H1 (cell line): ENCODE measurements around the gene OTOS. TPM values are rescaled to one million over a fixed set of nuclear protein-coding genes. Genes with fewer than 3 reads are reported as not detected.

ENCODE experiments used
- CTCF ChIA-PET: fragments of 300-600 bp; sonication (Branson Sonifier 250); formaldehyde crosslinking; loops from one replicate; lab custom pipeline; 2021; ENCODE audit not compliant: partially characterized antibody; lab: Charles Lee
- POLR2A ChIA-PET: fragments of 300-600 bp; sonication (Branson Sonifier 250); formaldehyde crosslinking; loops from one replicate; lab custom pipeline; 2021; ENCODE audit warnings: inconsistent platforms; ENCODE audit not compliant: partially characterized antibody; lab: Charles Lee
- DNase-seq, 2 experiments: peaks; one replicate each; pipeline versions ENCODE4 v3.0.0 to v3.0.0-alpha.2; 2010 to 2022; ENCODE audit warnings: low spot score in 2 of 2, low read depth in 1 of 2, mixed read lengths in 1 of 2
- FAIRE-seq: peaks from 2 replicates; lab custom pipeline; 2011; peaks lifted over from hg19 to GRCh38; lab: Jason Lieb, UNC
- H2AFZ ChIP-seq: 2 replicates; pipeline ENCODE4 v1.8.1; 2012; ENCODE audit warnings: low read length, inconsistent platforms
- H2AK5ac ChIP-seq: 2 replicates; pipeline ENCODE4 v1.6.1; 2013; ENCODE audit warnings: low read depth, low read length
- H2BK120ac ChIP-seq: replicated peaks from 2 replicates; pipeline ENCODE3; 2013; ENCODE audit warnings: low read depth, low read length, inconsistent platforms
- H2BK12ac ChIP-seq: 2 replicates; pipeline ENCODE4 v1.6.1; 2013; ENCODE audit warnings: low read depth, low read length
- H2BK15ac ChIP-seq: 2 replicates; pipeline ENCODE4 v1.6.1; 2013; ENCODE audit warnings: low read length
- H2BK20ac ChIP-seq: 2 replicates; pipeline ENCODE4 v1.6.1; 2013; ENCODE audit warnings: low read length
- H2BK5ac ChIP-seq: 2 replicates; pipeline ENCODE4 v1.6.1; 2013; ENCODE audit warnings: low read depth, low read length
- H3K14ac ChIP-seq: 2 replicates; pipeline ENCODE4 v1.6.1; 2013; ENCODE audit warnings: inconsistent platforms; ENCODE audit not compliant: insufficient read length
- H3K18ac ChIP-seq: 2 replicates; pipeline ENCODE4 v1.6.1; 2013; ENCODE audit warnings: low read length; ENCODE audit errors: extremely low read depth
- H3K23ac ChIP-seq: 2 replicates; pipeline ENCODE4 v1.6.1; 2013; ENCODE audit warnings: inconsistent platforms; ENCODE audit not compliant: insufficient read length
- H3K23me2 ChIP-seq: 2 replicates; pipeline ENCODE4 v1.6.1; 2013; ENCODE audit warnings: low read depth, low read length
- H3K27ac ChIP-seq: 2 replicates; pipeline ENCODE4 v1.6.1; 2011; ENCODE audit warnings: low read depth, low read length, inconsistent platforms
- H3K27me3 ChIP-seq, 4 experiments: replicated peaks in 1 of 4; 1 replicate in 1 of 4; 2 replicates in 3 of 4; pipeline versions ENCODE4 v1.6.1 to v1.8.1; 2011 to 2013; ENCODE audit warnings: low read length in 3 of 4, mild to moderate bottlenecking in 3 of 4, inconsistent platforms in 2 of 4, mixed read lengths in 2 of 4, moderate library complexity in 1 of 4; ENCODE audit not compliant: control insufficient read depth in 3 of 4, insufficient read depth in 3 of 4; ENCODE audit errors: extremely low read depth in 1 of 4
- H3K36me3 ChIP-seq, 4 experiments: 2 replicates each; pipeline versions ENCODE4 v1.6.1 to v1.8.1; 2011 to 2013; ENCODE audit warnings: mild to moderate bottlenecking in 4 of 4, low read length in 3 of 4, moderate library complexity in 2 of 4, control low read depth in 1 of 4, inconsistent platforms in 1 of 4; ENCODE audit not compliant: insufficient read depth in 4 of 4, control insufficient read depth in 2 of 4
- H3K4ac ChIP-seq: replicated peaks from 2 replicates; pipeline ENCODE3; 2013; ENCODE audit warnings: low read length, low read depth, mixed read lengths, inconsistent platforms; ENCODE audit not compliant: insufficient read length
- H3K4me1 ChIP-seq, 4 experiments: replicated peaks in 1 of 4; 1 replicate in 1 of 4; 2 replicates in 3 of 4; pipeline versions ENCODE4 v1.6.1 to v1.8.1; 2011 to 2013; ENCODE audit warnings: low read length in 3 of 4, inconsistent platforms in 2 of 4, mixed read lengths in 1 of 4; ENCODE audit not compliant: insufficient read depth in 4 of 4, control insufficient read depth in 3 of 4
- H3K4me2 ChIP-seq, 2 experiments: 2 replicates each; pipeline versions ENCODE4 v1.6.1 to v1.8.1; 2011 to 2013; ENCODE audit warnings: low read depth in 2 of 2, low read length in 2 of 2, control low read depth in 1 of 2, inconsistent platforms in 1 of 2, mild to moderate bottlenecking in 1 of 2; ENCODE audit not compliant: insufficient read depth in 1 of 2
- H3K4me3 ChIP-seq, 4 experiments: fragments of 200-600, 300-600 bp in 1 of 4; sonication (generic), shearing (Covaris generic), sonication (Bioruptor Twin) in 1 of 4; 2 replicates each; pipeline versions ENCODE4 v1.5.1 to v1.8.1; 2011 to 2016; ENCODE audit warnings: low read length in 4 of 4, low read depth in 3 of 4, control low read depth in 2 of 4, inconsistent platforms in 2 of 4, mild to moderate bottlenecking in 2 of 4, mixed read lengths in 1 of 4, moderate library complexity in 1 of 4; ENCODE audit not compliant: insufficient read depth in 2 of 4; ENCODE audit errors: extremely low read depth in 1 of 4
- H3K56ac ChIP-seq: replicated peaks from 2 replicates; pipeline ENCODE3; 2013; ENCODE audit warnings: low read depth, mild to moderate bottlenecking, mixed read lengths, low read length, inconsistent platforms; ENCODE audit not compliant: insufficient read length
- H3K79me1 ChIP-seq: 2 replicates; pipeline ENCODE4 v1.6.1; 2013; ENCODE audit warnings: low read depth, low read length, control low read depth
- H3K79me2 ChIP-seq, 2 experiments: 2 replicates each; pipeline versions ENCODE4 v1.6.1 to v1.8.1; 2012 to 2013; ENCODE audit warnings: low read length in 2 of 2, mild to moderate bottlenecking in 2 of 2, inconsistent platforms in 1 of 2; ENCODE audit not compliant: insufficient read depth in 2 of 2, control insufficient read depth in 1 of 2
- H3K9ac ChIP-seq, 4 experiments: replicated peaks in 1 of 4; 1 replicate in 1 of 4; 2 replicates in 3 of 4; pipeline versions ENCODE4 v1.6.1 to v1.8.1; 2011 to 2013; ENCODE audit warnings: low read depth in 3 of 4, low read length in 3 of 4, control low read depth in 2 of 4, mild to moderate bottlenecking in 2 of 4, moderate library complexity in 2 of 4, inconsistent platforms in 1 of 4; ENCODE audit errors: extremely low read depth in 1 of 4
- H3K9me3 ChIP-seq, 2 experiments: 2 replicates each; pipeline versions ENCODE4 v1.6.1 to v1.8.1; 2012 to 2013; ENCODE audit warnings: mild to moderate bottlenecking in 2 of 2, moderate library complexity in 2 of 2, control low read depth in 1 of 2, inconsistent platforms in 1 of 2, low read depth in 1 of 2, low read length in 1 of 2, mixed read lengths in 1 of 2; ENCODE audit not compliant: insufficient read depth in 2 of 2
- H4K20me1 ChIP-seq, 2 experiments: replicated peaks in 1 of 2; 2 replicates each; pipeline versions ENCODE3 to v1.8.1; 2011 to 2013; ENCODE audit warnings: inconsistent platforms in 2 of 2, low read length in 2 of 2, mild to moderate bottlenecking in 1 of 2; ENCODE audit not compliant: insufficient read depth in 2 of 2, control insufficient read depth in 1 of 2
- H4K5ac ChIP-seq: 2 replicates; pipeline ENCODE4 v1.6.1; 2013; ENCODE audit warnings: low read length, low read depth, mixed read lengths, inconsistent platforms; ENCODE audit not compliant: insufficient read length
- H4K8ac ChIP-seq: 2 replicates; pipeline ENCODE4 v1.8.0; 2013; ENCODE audit warnings: mild to moderate bottlenecking, moderate library complexity, low read length, inconsistent platforms; ENCODE audit not compliant: insufficient read depth; ENCODE audit errors: extremely low read depth
- H4K91ac ChIP-seq: replicated peaks from 2 replicates; pipeline ENCODE3; 2013; ENCODE audit warnings: low read length, mixed read lengths, inconsistent platforms; ENCODE audit not compliant: insufficient read length
- ASH2L ChIP-seq: fragments of 200-600, 300-600 bp; sonication (generic); IDR thresholded peaks from one replicate; pipeline ENCODE4 v1.7.1; 2017; ENCODE audit warnings: low read length
- CHD2 ChIP-seq: IDR thresholded peaks from 2 replicates; pipeline ENCODE4 v1.6.1; 2012; ENCODE audit warnings: low read length, improper control_type of control experiment
- GTF2F1 ChIP-seq: IDR thresholded peaks from 2 replicates; pipeline ENCODE4 v1.6.1; 2012; ENCODE audit warnings: low read depth, low read length, improper control_type of control experiment, borderline replicate concordance
- HDAC2 ChIP-seq, 2 experiments: fragments of 300-600 bp in 1 of 2; sonication (generic) in 1 of 2; IDR thresholded peaks; 2 replicates each; pipeline ENCODE4 v1.6.1; 2011 to 2012; ENCODE audit warnings: low read depth in 2 of 2, low read length in 2 of 2, mild to moderate bottlenecking in 2 of 2, moderate library complexity in 2 of 2, borderline replicate concordance in 1 of 2, inconsistent platforms in 1 of 2
- HDAC6 ChIP-seq: IDR thresholded peaks from one replicate; pipeline ENCODE4 v1.7.1; 2012; ENCODE audit warnings: low read depth, mild to moderate bottlenecking, inconsistent platforms, low read length, moderate library complexity
- JUN ChIP-seq: IDR thresholded peaks from 2 replicates; pipeline ENCODE4 v1.6.1; 2011; ENCODE audit warnings: low read depth, mild to moderate bottlenecking, improper control_type of control experiment, low read length
- JUND ChIP-seq: IDR thresholded peaks from 2 replicates; pipeline ENCODE4 v1.6.1; 2011; ENCODE audit warnings: mild to moderate bottlenecking, improper control_type of control experiment, low read length
- KDM5A ChIP-seq: fragments of 200-600 bp; IDR thresholded peaks from 2 replicates; pipeline ENCODE4 v1.7.1; 2012; ENCODE audit warnings: mild to moderate bottlenecking, low read length, inconsistent platforms, mixed read lengths
- NANOG ChIP-seq: IDR thresholded peaks from 2 replicates; pipeline ENCODE4 v1.6.1; 2011; ENCODE audit warnings: low read length, low read depth, mild to moderate bottlenecking, inconsistent platforms; ENCODE audit not compliant: insufficient read depth, poor library complexity, severe bottlenecking
- POLR2A ChIP-seq, 2 experiments: IDR thresholded peaks; 1 replicate in 1 of 2; 2 replicates in 1 of 2; pipeline ENCODE4 v1.6.1; 2011; ENCODE audit warnings: low read depth in 2 of 2, low read length in 2 of 2, mild to moderate bottlenecking in 2 of 2; ENCODE audit errors: control extremely low read depth in 1 of 2
- POU5F1 ChIP-seq: IDR thresholded peaks from 2 replicates; pipeline ENCODE4 v1.6.1; 2011; ENCODE audit warnings: low read depth, mild to moderate bottlenecking, low read length, moderate library complexity
- SAP30 ChIP-seq: fragments of 300-600 bp; sonication (generic); IDR thresholded peaks from 2 replicates; pipeline ENCODE4 v1.7.1; 2012; ENCODE audit warnings: low read length, moderate library complexity, mild to moderate bottlenecking, inconsistent platforms; ENCODE audit not compliant: insufficient read depth, insufficient replicate concordance
- SIX5 ChIP-seq: IDR thresholded peaks from 2 replicates; pipeline ENCODE4 v1.6.1; 2011; ENCODE audit warnings: mild to moderate bottlenecking, low read depth, low read length
- SP4 ChIP-seq: IDR thresholded peaks from 2 replicates; pipeline ENCODE4 v1.6.1; 2012; ENCODE audit warnings: low read length, inconsistent platforms
- TAF7 ChIP-seq: optimal IDR thresholded peaks from 2 replicates; pipeline ENCODE3; 2011; ENCODE audit warnings: low read depth, mild to moderate bottlenecking, inconsistent platforms, low read length, moderate library complexity, borderline replicate concordance
- TEAD4 ChIP-seq: IDR thresholded peaks from 2 replicates; pipeline ENCODE4 v1.6.1; 2012; ENCODE audit warnings: low read depth, low read length, inconsistent platforms, mixed read lengths
- WGBS, 2 experiments: shearing (Covaris generic) in 1 of 2; methylation state at CpG; one replicate each; pipeline versions ENCODE4 v1.1.6 to v1.1.7; 2013 to 2015; ENCODE audit warnings: low lambda C conversion rate in 2 of 2, mixed read lengths in 2 of 2, inconsistent platforms in 1 of 2, low coverage in 1 of 2, missing lambda C conversion rate in 1 of 2; ENCODE audit not compliant: insufficient replicate concordance in 2 of 2, insufficient coverage in 1 of 2, insufficient read length in 1 of 2; ENCODE audit errors: extremely low coverage in 1 of 2, missing lambda C conversion rate in 1 of 2; 5-methylcytosine and 5-hydroxymethylcytosine counted together
- polyA plus RNA-seq, 7 experiments: library from polyadenylated mRNA; depleted of rRNA in 3 of 7; stranded (reverse) in 5 of 7; unstranded in 2 of 7; fragments of >200 nt in 5 of 7; fragments of 200-250 nt in 2 of 7; gene quantifications; 1 replicate in 5 of 7; 2 replicates in 1 of 7; 4 replicates in 1 of 7; pipeline versions ENCODE4 v1.2.1 to v1.2.3, GENCODE V29; 2011 to 2013; ENCODE audit warnings: missing spikeins in 2 of 7, mixed read lengths in 2 of 7
- total RNA-seq: library from RNA; stranded (reverse); fragmentation: NEBNext Ultra II Directional; extraction: Animal tissue kit (Norgen Biotek cat#: 25700); gene quantifications from 2 replicates; pipeline ENCODE4 v1.2.1, GENCODE V29; 2021

The OTOS gene
- total and polyA plus RNA-seq, 2 of the 8 experiments (the other 6 are each of a cell fraction or from before 2014, with no cell fraction given): 0.17 TPM; not detected in 1

GRCh38 chr2:240121190-240121589 lies 19.3 kb downstream of the OTOS start:
- Histone ChIP-seq H3K4me2 (no peak overlapping the region), H3K27me3 (no peaks in the 10 kb centered on the region), H4K20me1 (peaks cover 0 to 1% of the 10 kb centered on the region in 2 experiments), H2AK5ac (no peak overlapping the region), H3K23ac (no peak overlapping the region), H3K18ac (no peak overlapping the region), H3K4ac (no peak overlapping the region), H4K8ac (no peak overlapping the region), H3K4me1 (no peaks in the 10 kb centered on the region), H2BK5ac (no peak overlapping the region), H3K36me3 (peaks cover 0 to 3% (median 2%) of the 10 kb centered on the region in 4 experiments; a peak in 4 of 8 replicates), H2BK15ac (no peak overlapping the region), H2BK20ac (no peak overlapping the region), H3K9me3 (peaks cover 0 to 3% of the 10 kb centered on the region in 2 experiments; a peak in 2 of 4 replicates), H3K4me3 (no peak overlapping the region), H2BK120ac (no peak overlapping the region), H3K14ac (no peak overlapping the region), H4K91ac (no peak overlapping the region), H3K23me2 (no peaks in the 10 kb centered on the region), H3K9ac (no peak overlapping the region), H2AFZ (no peak overlapping the region), H3K27ac (no peak overlapping the region), H3K79me1 (no peaks in the 10 kb centered on the region), H4K5ac (no peak overlapping the region), H3K79me2 (no peaks in the 10 kb centered on the region), H3K56ac (no peak overlapping the region), H2BK12ac (no peak overlapping the region)
- FAIRE-seq (no peak), DNase-seq (no peak)
- POLR2A ChIA-PET: no interaction called here
- CTCF ChIA-PET: no interaction called here
- WGBS, 2 experiments: 93% methylated on average over 4 of the region's 4 CpGs; no CpG with 5 or more reads in 1 of the 2 experiments
- no peak for TF ChIP-seq HDAC2 (IDR thresholded peaks at IDR 0.05; ENCODE audit: borderline replicate concordance in 1 of 2, low read depth in 2 of 2, low read length in 2 of 2)
- no peak for TF ChIP-seq TEAD4
- no peak for TF ChIP-seq POU5F1
- no peak for TF ChIP-seq SIX5
- no peak for TF ChIP-seq GTF2F1
- no peak for TF ChIP-seq TAF7
- TF ChIP-seq CHD2: no peak
- TF ChIP-seq SP4: no peak
- TF ChIP-seq POLR2A (IDR thresholded peaks at IDR 0.05; ENCODE audit: control extremely low read depth in 1 of 2, low read depth in 2 of 2, low read length in 2 of 2): no peak
- no peak for TF ChIP-seq JUND
- no peak for TF ChIP-seq ASH2L
- no peak for TF ChIP-seq HDAC6
- no peak for TF ChIP-seq KDM5A
- no peak for TF ChIP-seq SAP30
- TF ChIP-seq JUN: no peak
- no peak for TF ChIP-seq NANOG
